ENCODE measurements around the gene SPHKAP. TPM values are rescaled to one million over a fixed set of nuclear protein-coding genes. Genes with fewer than 3 reads are reported as not detected.

The SPHKAP gene, protein sequence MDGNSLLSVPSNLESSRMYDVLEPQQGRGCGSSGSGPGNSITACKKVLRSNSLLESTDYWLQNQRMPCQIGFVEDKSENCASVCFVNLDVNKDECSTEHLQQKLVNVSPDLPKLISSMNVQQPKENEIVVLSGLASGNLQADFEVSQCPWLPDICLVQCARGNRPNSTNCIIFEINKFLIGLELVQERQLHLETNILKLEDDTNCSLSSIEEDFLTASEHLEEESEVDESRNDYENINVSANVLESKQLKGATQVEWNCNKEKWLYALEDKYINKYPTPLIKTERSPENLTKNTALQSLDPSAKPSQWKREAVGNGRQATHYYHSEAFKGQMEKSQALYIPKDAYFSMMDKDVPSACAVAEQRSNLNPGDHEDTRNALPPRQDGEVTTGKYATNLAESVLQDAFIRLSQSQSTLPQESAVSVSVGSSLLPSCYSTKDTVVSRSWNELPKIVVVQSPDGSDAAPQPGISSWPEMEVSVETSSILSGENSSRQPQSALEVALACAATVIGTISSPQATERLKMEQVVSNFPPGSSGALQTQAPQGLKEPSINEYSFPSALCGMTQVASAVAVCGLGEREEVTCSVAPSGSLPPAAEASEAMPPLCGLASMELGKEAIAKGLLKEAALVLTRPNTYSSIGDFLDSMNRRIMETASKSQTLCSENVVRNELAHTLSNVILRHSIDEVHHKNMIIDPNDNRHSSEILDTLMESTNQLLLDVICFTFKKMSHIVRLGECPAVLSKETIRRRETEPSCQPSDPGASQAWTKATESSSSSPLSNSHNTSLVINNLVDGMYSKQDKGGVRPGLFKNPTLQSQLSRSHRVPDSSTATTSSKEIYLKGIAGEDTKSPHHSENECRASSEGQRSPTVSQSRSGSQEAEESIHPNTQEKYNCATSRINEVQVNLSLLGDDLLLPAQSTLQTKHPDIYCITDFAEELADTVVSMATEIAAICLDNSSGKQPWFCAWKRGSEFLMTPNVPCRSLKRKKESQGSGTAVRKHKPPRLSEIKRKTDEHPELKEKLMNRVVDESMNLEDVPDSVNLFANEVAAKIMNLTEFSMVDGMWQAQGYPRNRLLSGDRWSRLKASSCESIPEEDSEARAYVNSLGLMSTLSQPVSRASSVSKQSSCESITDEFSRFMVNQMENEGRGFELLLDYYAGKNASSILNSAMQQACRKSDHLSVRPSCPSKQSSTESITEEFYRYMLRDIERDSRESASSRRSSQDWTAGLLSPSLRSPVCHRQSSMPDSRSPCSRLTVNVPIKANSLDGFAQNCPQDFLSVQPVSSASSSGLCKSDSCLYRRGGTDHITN (N-terminal part only)
- total RNA-seq = not detected in 2 replicates

GRCh38 chr2:228181098-228182019 lies at the start of gene SPHKAP:
Gene SPHKAP, minus strand, starts transcription at chr2:228181687. Its CDS starts 89 bp downstream, at chr2:228181598.

